Activated CD4-positive, alpha-beta T cell treated with anti-CD3 and anti-CD28 coated beads for 36 hours (primary cell): ENCODE results near the gene CFAP210. TPM values are rescaled to one million over a fixed set of nuclear protein-coding genes. Genes with fewer than 3 reads are reported as not detected.
"Not testable (repeated sequence)": the region's sequence is repeated elsewhere in the genome, so short reads cannot be mapped to it uniquely, and the experiment has no call there.

Experiments
- ATAC-seq: fragments of 200-7000 bp; cut with Tn5 transposase; one replicate; pipeline ENCODE4 v1.10.0; 2021; ENCODE audit warnings: mild to moderate bottlenecking, moderate library complexity
- CTCF ChIA-PET: fragments of 350-600 bp; sonication (Branson Sonifier 250); formaldehyde crosslinking; loops from one replicate; lab custom pipeline; 2021; ENCODE audit warnings: antibody characterized with exemption; lab: Charles Lee
- POLR2A ChIA-PET: fragments of 350-600 bp; sonication (Branson Sonifier 250); formaldehyde crosslinking; loops from one replicate; lab custom pipeline; 2021; ENCODE audit warnings: antibody characterized with exemption, inconsistent platforms; lab: Charles Lee
- DNase-seq: peaks from one replicate; pipeline ENCODE4 v3.0.0-alpha.2; 2020
- H3K27ac Mint-ChIP-seq: one replicate; pipeline ENCODE4 v1.8.0; 2021; ENCODE audit warnings: mixed read lengths
- H3K27me3 Mint-ChIP-seq: one replicate; pipeline ENCODE4 v1.8.0; 2021; ENCODE audit warnings: mixed read lengths
- H3K36me3 Mint-ChIP-seq: one replicate; pipeline ENCODE4 v1.8.0; 2021; ENCODE audit warnings: low read depth, mixed read lengths
- H3K4me1 Mint-ChIP-seq: one replicate; pipeline ENCODE4 v1.8.0; 2021; ENCODE audit warnings: mixed read lengths
- H3K4me3 Mint-ChIP-seq: one replicate; pipeline ENCODE4 v1.8.0; 2021; ENCODE audit warnings: mild to moderate bottlenecking, moderate library complexity, mixed read lengths
- H3K9me3 Mint-ChIP-seq: one replicate; pipeline ENCODE4 v1.8.0; 2021; ENCODE audit warnings: low read depth, mixed read lengths
- intact Hi-C, 2 experiments: fragments of 100-400 bp; cut with DNase I in 1 of 2; cut with micrococcal nuclease in 1 of 2; formaldehyde crosslinking; loops; one replicate each; pipeline versions ENCODE4 v1.14.2 to v1.15.1; 2022 to 2024; cut with DNase I, micrococcal nuclease
- total RNA-seq, 2 experiments: library from RNA; stranded (reverse); gene quantifications; one replicate each; pipeline ENCODE4 v1.2.3, GENCODE V29; 2021

CFAP210 gene
- total RNA-seq, 2 experiments from 2014 or later = 0.23 TPM; not detected in 1

GRCh38 chr2:169619946-169620345 lies 74.3 kb downstream of the CFAP210 start:
- Mint-ChIP-seq H3K36me3 (peaks cover 70% of the 10 kb centered on the region), H3K4me1 (peaks cover 18% of the 10 kb centered on the region), H3K27ac (no peak overlapping the region), H3K27me3 (no peaks in the 10 kb centered on the region), H3K4me3 (no peak overlapping the region), H3K9me3 (peaks cover 6% of the 10 kb centered on the region)
- ATAC-seq = no peak
- DNase-seq = no peak
- intact Hi-C loops = no loop called here
- POLR2A ChIA-PET = no interaction called here
- CTCF ChIA-PET = no interaction called here

- POLR2A ChIA-PET, H3K27ac Mint-ChIP-seq, DNase-seq, H3K4me3 Mint-ChIP-seq, H3K27me3 Mint-ChIP-seq, intact Hi-C loops, H3K9me3 Mint-ChIP-seq, ATAC-seq: not testable (repeated sequence)
- Mint-ChIP-seq H3K36me3 (peaks cover 82% of the 10 kb centered on the region), H3K4me1 (peaks cover 18% of the 10 kb centered on the region)
- CTCF ChIA-PET = interaction anchor here (1.0 kb wide), 1 partner anchor 269 kb away, joined by 3 read pairs; no protein-coding TSS in a partner anchor
Measured at GRCh38 chr2:169615982-169616381, 78.2 kb downstream of the CFAP210 start.

- H3K9me3 Mint-ChIP-seq = peaks cover 6% of the 10 kb centered on the region
- H3K4me3 Mint-ChIP-seq = no peak overlapping the region
- ATAC-seq (no peak), DNase-seq (no peak)
- peaks cover 87% of the 10 kb centered on the region for H3K36me3 Mint-ChIP-seq
- POLR2A ChIA-PET = no interaction called here
- H3K27ac Mint-ChIP-seq = no peak overlapping the region
- peaks cover 15% of the 10 kb centered on the region for H3K4me1 Mint-ChIP-seq
- intact Hi-C loops = no loop called here
- no peaks in the 10 kb centered on the region for H3K27me3 Mint-ChIP-seq
- CTCF ChIA-PET = interaction anchor here (1.1 to 1.5 kb wide), 2 partner anchors 26 to 41 kb away, joined by 4 to 5 read pairs; no protein-coding TSS in a partner anchor
Measured at GRCh38 chr2:169613876-169614275, 80.3 kb downstream of the CFAP210 start.

DNA sequence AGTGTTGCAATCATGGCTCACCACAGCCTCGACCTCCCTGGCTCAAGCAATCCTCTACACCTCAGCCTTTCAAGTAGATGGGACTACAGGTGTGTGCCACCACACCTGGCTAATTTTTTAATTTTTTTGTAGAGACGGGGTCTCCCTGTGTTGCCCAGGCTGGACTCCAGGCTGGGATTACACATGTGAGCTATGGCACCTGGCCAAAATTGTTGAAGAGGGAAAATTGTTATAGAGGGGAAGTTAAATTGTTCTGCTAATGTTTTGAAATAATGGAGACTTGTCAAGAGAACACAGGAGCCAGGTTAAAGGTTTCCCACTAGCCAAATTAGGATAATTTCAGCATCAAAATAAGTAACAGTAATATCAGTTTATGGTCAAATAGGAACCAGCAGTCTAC lies 84.9 kb downstream of the CFAP210 start:
- Mint-ChIP-seq H3K36me3 (peaks cover 62% of the 10 kb centered on the region), H3K27me3 (no peaks in the 10 kb centered on the region), H3K4me3 (no peak overlapping the region), H3K27ac (no peak overlapping the region), H3K9me3 (no peaks in the 10 kb centered on the region), H3K4me1 (no peaks in the 10 kb centered on the region)
- POLR2A ChIA-PET = no interaction called here
- intact Hi-C loops = no loop called here
- CTCF ChIA-PET = no interaction called here
- ATAC-seq (no peak), DNase-seq (no peak)

DNA sequence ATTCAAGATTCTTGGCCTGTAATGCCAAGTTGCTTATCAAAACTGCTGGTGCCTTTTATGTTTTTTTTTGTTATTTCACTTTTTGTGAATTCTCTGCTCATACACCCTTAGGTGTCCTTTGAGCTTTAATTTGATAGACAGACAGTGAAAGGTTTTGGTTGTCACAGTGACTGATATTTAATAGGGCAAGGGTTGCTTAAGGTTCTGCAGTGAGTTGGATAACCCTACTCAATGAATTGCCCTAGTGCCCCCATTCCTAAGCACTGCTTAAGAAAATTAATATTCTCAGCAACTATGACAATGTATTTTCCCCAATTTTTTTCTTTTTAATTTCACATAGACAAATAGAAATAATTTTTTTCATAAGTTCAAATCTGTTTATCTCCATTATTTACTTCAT lies 94.6 kb downstream of the CFAP210 start:
- Mint-ChIP-seq H3K27ac (no peak overlapping the region), H3K36me3 (peaks cover 19% of the 10 kb centered on the region), H3K27me3 (no peaks in the 10 kb centered on the region), H3K4me1 (peaks cover 19% of the 10 kb centered on the region), H3K4me3 (no peak overlapping the region), H3K9me3 (no peaks in the 10 kb centered on the region)
- ChIA-PET POLR2A (no interaction called here), CTCF (no interaction called here)
- intact Hi-C loops = no loop called here
- no peak for DNase-seq
- no peak for ATAC-seq

GRCh38 chr2:169598982-169599381 lies 95.2 kb downstream of the CFAP210 start:
- Mint-ChIP-seq H3K4me1 (peaks cover 19% of the 10 kb centered on the region), H3K9me3 (no peaks in the 10 kb centered on the region), H3K36me3 (peaks cover 13% of the 10 kb centered on the region), H3K27ac (no peak overlapping the region), H3K4me3 (no peak overlapping the region), H3K27me3 (no peaks in the 10 kb centered on the region)
- no peak for DNase-seq
- intact Hi-C loops = no loop called here
- ChIA-PET POLR2A (interaction anchor here (2.0 kb wide), 1 partner anchor 14 kb away, joined by 10 read pairs; the partner anchor contains the start of gene PPIG), CTCF (interaction anchor here (1.0 kb wide), 1 partner anchor 135 kb away, joined by 3 read pairs; the partner anchor contains the start of gene KLHL23)
- no peak for ATAC-seq

- ChIA-PET POLR2A (interaction anchor here (1.6 kb wide), 1 partner anchor 12 kb away, joined by 6 read pairs; the partner anchor contains the start of gene PPIG), CTCF (interaction anchor here (0.6 to 1.1 kb wide), 2 partner anchors 10 to 68 kb away, joined by 3 read pairs; no protein-coding TSS in a partner anchor)
- H3K9me3 Mint-ChIP-seq, intact Hi-C loops, ATAC-seq, H3K4me3 Mint-ChIP-seq, DNase-seq, H3K27me3 Mint-ChIP-seq, H3K27ac Mint-ChIP-seq: not testable (repeated sequence)
- peaks cover 13% of the 10 kb centered on the region for H3K36me3 Mint-ChIP-seq
- peaks cover 24% of the 10 kb centered on the region for H3K4me1 Mint-ChIP-seq
Measured at GRCh38 chr2:169596546-169596945, 97.7 kb downstream of the CFAP210 start.

Other genes with a start within 250 kb of the CFAP210 start
- 1 to 10 TPM; 2.7 to 3.4 TPM for gene BBS5, start 214.9 kb downstream of the CFAP210 start, total RNA-seq
- under 1 TPM in 1 of 2 experiments, not detected in 1; 0.46 TPM for gene KLHL41, start 184.7 kb downstream of the CFAP210 start, total RNA-seq
- 10 to 100 TPM; 29.8 to 39.7 TPM for gene FASTKD1, start 120.5 kb downstream of the CFAP210 start, total RNA-seq
- gene PPIG, start 110.1 kb downstream of the CFAP210 start, total RNA-seq = 10 to 100 TPM; 57.6 to 58.6 TPM
- gene PHOSPHO2, start 64 bp upstream of the CFAP210 start, total RNA-seq = 1 to 10 TPM; 2.2 to 3.5 TPM
- 1 to 10 TPM; 4.4 to 5.7 TPM for gene KLHL23, start 39.4 kb upstream of the CFAP210 start, total RNA-seq
- 100 to 1,000 TPM; 127 to 138 TPM for gene SSB, start 104.5 kb upstream of the CFAP210 start, total RNA-seq
- 100 to 1,000 TPM; 129 to 165 TPM for gene METTL5, start 130.5 kb upstream of the CFAP210 start, total RNA-seq
- 10 to 100 TPM; 17.2 to 26.1 TPM for gene UBR3, start 133.0 kb upstream of the CFAP210 start, total RNA-seq